Activated CD4-positive, CD25-positive, alpha-beta regulatory T cell treated with anti-CD3 and anti-CD28 coated beads, Interleukin-2, amount 50 U/mL, for 72 hours (primary cell): ENCODE results near the gene PRDM16.

ENCODE experiments used
- DNase-seq: peaks from one replicate; pipeline ENCODE4 v3.0.0; 2021

PRDM16 gene

DNA sequence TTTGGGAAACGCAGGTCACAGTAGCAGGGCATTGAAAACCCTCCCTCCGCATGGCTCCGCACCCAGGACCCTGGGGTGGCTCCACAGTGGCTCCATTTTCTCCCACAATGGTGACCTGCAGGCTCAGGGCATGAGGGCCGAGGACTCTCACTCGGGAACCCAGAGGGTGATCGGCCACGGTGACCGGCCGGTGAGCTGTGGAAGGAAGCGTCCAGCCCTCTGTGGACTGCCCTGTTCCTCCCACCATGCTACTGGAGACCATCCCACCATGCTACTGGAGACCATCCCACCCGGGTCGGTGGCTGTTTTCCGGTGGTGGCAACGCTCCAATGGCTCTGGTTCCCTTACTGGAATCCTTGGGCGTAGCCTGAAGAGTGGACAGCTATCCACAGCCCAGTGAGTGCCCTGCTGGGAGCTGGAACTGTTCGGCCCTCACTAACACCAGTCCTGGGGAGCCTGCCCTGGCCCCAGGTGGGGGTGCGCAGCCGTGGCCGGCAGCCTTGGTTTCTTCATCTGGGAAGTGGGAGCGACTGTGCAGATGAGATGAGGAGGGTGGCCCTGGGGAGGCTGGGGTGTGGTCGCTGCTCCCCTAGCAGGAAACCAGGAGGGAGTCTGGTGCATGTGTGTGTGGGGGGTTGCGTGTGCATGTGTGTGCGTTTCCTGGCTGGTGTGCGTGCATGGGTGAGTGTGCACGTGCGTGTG, 59.6 kb downstream of the PRDM16 start:
- no peak for DNase-seq

GRCh38 chr1:3129133-3129490, 60.1 kb downstream of the PRDM16 start:
- DNase-seq, result no peak

GRCh38 chr1:3130268-3130667, 61.3 kb downstream of the PRDM16 start:
- no peak for DNase-seq

GRCh38 chr1:3132660-3133059, 63.7 kb downstream of the PRDM16 start:
- DNase-seq, result no peak

- no peak for DNase-seq
These were observed 64.7 kb downstream of the PRDM16 start for GRCh38 chr1:3133686-3134085.

- no peak for DNase-seq
These were observed 65.5 kb downstream of the PRDM16 start for GRCh38 chr1:3134381-3135072.

DNA sequence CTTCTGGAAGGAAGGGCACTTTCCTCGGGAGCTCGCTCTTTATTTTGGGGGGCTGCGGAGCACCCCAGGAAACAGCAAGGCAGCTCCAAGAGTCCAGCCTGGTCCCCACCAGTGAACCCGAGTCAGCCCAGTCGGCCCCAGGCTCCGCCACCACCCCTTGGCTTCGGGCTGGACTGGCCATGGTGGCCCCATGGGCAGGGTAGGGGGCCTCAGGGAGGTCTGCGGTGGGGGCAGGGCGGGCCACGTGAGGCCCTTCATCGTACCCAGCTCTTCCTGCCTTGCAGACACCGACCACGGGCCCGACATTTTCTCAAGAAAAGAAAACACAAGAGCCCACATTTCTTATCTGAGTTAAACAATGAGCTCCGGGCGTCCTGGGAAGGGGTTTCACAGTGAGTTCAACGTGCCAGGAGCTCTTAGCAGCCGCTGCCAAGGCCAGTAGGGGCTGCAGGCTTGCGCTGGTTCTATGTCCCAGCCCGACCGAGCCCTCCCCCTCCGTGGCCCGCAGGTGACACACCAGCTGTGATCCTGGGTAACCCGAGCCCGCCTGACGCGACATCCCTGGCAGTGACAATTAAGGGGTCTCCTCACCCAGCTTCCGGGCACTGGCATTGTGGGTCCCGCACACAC, 66.2 kb downstream of the PRDM16 start:
- DNase-seq, result no peak

GRCh38 chr1:3135744-3136455, 66.9 kb downstream of the PRDM16 start:
- no peak for DNase-seq

- no peak for DNase-seq
These were observed 67.5 kb downstream of the PRDM16 start for GRCh38 chr1:3136532-3136931.

- no peak for DNase-seq
These were observed 68.4 kb downstream of the PRDM16 start for GRCh38 chr1:3137111-3138100.

- DNase-seq, result no peak
These were observed 69.7 kb downstream of the PRDM16 start for GRCh38 chr1:3138623-3139151.

- no peak for DNase-seq
These were observed 70.4 kb downstream of the PRDM16 start for GRCh38 chr1:3139451-3139852.

- DNase-seq, result no peak
These were observed 70.9 kb downstream of the PRDM16 start for GRCh38 chr1:3139871-3140361.

DNA sequence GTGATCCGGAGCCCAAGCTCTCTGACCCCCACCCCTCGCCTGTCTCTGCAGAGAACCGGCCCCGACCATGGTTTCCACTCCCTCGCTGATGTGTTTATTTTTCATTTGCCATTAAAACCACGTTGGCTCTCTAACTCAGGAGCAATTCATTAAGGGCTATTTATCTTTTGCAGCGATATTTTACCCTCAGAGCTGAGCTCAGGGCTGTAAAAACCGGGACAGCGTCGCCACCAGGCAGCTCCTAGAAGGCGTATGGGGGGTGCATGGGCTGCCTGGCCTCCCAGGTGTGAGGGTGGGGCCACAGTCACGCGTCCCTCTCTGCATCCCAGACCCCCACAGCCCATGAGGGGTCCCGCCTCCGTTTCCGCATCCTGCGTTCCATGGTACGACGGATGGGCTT, 71.4 kb downstream of the PRDM16 start:
- no peak for DNase-seq

- no peak for DNase-seq
These were observed 72.1 kb downstream of the PRDM16 start for GRCh38 chr1:3141129-3141528.

DNA sequence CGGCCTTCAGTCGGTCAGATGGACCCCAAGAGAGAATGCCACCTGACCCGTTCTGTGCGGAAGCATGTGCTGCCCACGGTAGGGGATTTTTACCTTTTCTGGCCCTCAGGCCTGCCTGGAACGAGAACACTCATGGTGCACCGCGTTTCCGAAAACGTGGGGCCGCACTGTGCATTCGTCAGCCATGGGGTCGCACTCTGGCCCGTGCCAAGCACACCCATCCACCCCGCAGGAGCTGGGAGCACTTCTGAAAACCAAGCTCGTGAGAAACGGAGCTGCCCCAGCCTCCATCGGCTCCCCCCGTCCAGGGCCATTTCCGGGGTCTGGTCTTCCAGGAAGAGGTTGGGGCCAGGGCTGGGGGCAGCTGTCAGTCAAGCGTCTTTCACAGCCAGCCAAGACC, 72.8 kb downstream of the PRDM16 start:
- no peak for DNase-seq

DNA sequence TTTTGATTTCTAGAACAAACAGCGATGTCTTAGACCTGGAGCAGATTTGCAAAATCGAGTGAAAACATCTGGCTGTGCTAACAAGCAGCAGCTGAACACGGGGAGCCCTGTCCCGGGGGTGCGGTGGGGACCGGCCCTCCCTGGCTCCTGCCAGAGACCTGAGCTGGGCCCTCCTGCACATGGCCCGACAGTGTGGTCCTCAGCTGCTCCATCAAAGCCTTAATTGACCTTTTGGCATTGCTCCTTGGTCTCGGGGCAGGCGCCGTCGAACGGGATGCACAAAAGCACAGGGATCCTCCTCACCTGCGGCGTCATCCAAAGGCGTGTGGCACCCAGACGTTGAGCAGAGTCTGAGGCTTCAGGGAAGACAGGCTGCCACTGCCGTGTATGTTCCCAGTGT, 73.2 kb downstream of the PRDM16 start:
- DNase-seq, result no peak

GRCh38 chr1:3142751-3143150, 73.7 kb downstream of the PRDM16 start:
- DNase-seq, result no peak

- no peak for DNase-seq
These were observed 76.7 kb downstream of the PRDM16 start for GRCh38 chr1:3145532-3146325.

- no peak for DNase-seq
These were observed 77.5 kb downstream of the PRDM16 start for GRCh38 chr1:3146458-3146857.

DNA sequence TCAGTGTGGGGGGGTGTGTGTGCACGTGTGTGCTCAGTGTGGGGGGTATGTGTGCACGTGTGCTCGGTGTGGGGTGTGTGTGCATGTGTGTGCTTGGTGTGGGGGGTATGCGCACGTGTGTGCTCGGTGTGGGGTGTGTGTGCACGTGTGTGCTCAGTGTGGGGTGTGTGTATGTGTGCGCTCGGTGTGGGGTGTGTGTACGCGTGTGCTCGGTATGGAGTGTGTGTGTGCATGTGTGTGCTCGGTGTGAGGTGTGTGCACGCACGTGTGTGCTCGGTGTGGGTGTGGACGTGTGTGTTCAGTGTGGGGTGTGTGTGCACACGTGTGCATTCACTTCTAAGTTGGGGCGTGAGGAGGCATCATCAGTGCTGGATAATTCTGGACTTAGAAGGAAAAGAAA, 77.9 kb downstream of the PRDM16 start:
- DNase-seq, result no peak
